Neuron (in vitro differentiated cells): ENCODE results near the gene GRAMD1C.

Source experiments
- H2AFZ ChIP-seq: one replicate; pipeline ENCODE4 v1.6.1; 2013; ENCODE audit warnings: low read depth, mild to moderate bottlenecking, inconsistent platforms, low read length, moderate library complexity
- H3K27me3 ChIP-seq: one replicate; pipeline ENCODE4 v1.6.1; 2013; ENCODE audit warnings: low read length; ENCODE audit not compliant: insufficient read depth
- H3K36me3 ChIP-seq: one replicate; pipeline ENCODE4 v1.6.1; 2013; ENCODE audit warnings: low read length; ENCODE audit not compliant: insufficient read depth
- H3K4me1 ChIP-seq: one replicate; pipeline ENCODE4 v1.6.1; 2013; ENCODE audit warnings: low read length; ENCODE audit not compliant: insufficient read depth
- H3K4me3 ChIP-seq: 2 replicates; pipeline ENCODE4 v1.5.1; 2013; ENCODE audit warnings: mild to moderate bottlenecking, low read length, moderate library complexity
- H3K9me3 ChIP-seq: one replicate; pipeline ENCODE4 v1.6.1; 2013; ENCODE audit warnings: low read length

The GRAMD1C gene

DNA sequence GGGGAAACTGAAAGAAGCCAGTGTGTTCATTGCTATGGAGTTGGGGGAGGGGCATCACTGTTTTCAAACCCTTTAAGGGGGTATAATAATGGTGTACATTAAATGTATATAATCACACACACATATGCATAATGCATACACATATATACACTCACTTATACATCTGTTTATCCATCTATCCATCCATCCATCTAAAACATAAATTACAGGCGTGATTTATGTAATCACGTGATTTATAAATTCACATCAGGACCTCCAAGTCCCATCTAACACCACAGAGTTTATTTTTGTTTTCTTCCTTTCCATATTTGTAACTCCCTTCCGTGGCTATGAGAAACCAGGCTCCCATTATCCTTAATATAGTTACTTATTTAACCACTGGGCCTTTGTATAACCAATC, 39.8 kb downstream of the GRAMD1C start:
- H3K4me3 ChIP-seq, result no peak overlapping the region
- H3K27me3 ChIP-seq, result no peaks in the 10 kb centered on the region
- H3K4me1 ChIP-seq, result no peaks in the 10 kb centered on the region
- H3K36me3 ChIP-seq, result no peaks in the 10 kb centered on the region
- no peak overlapping the region for H2AFZ ChIP-seq
- H3K9me3 ChIP-seq, result no peaks in the 10 kb centered on the region

DNA sequence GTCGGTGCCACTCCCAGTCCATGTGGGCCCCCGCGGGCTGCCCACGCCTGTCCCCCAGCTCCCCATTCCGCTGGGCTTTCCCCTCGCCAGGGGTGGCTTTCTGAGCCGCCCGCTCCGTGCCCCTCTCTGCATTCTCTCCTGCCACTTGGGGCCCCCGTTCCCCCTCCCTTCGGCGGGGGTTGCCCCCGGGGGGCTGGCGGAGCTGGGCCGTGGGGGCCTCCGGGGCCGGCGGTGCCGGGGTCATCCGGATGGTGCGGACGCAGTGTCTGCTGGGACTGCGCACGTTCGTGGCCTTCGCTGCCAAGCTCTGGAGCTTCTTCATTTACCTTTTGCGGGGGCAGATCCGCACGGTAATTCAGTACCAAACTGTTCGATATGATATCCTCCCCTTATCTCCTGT, 46.5 kb downstream of the GRAMD1C start:
- Histone ChIP-seq H3K4me1 (no peaks in the 10 kb centered on the region), H3K9me3 (no peaks in the 10 kb centered on the region), H3K36me3 (no peaks in the 10 kb centered on the region), H2AFZ (no peak overlapping the region), H3K4me3 (no peak overlapping the region), H3K27me3 (no peaks in the 10 kb centered on the region)

DNA sequence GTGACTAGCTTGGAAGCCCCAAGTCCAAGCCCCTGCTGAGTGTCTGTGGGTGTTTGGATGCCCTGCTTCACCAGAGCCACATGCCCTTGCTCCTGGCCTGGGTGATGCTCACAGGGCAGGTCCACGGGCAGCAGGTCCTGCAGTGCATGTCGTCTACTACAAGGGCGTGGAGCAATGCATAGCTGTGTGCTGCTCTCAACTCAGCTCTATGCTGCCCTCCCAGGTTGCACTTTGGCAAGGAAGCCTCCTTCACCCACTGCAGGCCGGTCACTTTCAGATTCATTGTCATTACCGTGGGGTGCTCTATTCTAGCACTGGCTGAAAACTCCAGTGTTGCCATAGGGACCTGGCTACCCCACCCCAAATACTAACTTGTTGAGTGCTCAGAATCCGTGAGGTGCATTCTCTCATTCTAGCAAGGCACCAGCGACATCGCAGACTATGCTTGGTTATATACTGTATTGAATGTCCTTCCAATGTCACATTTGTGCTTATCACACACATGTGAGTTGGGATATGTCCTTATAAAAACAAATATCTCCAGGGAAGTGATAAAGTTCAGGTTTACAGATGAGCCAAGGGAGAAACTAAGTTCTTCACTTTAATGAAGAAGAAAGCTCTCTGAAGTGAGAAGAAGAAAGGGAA, 51.8 kb downstream of the GRAMD1C start:
- Histone ChIP-seq H2AFZ (no peak overlapping the region), H3K36me3 (no peaks in the 10 kb centered on the region), H3K9me3 (no peaks in the 10 kb centered on the region), H3K27me3 (no peaks in the 10 kb centered on the region), H3K4me1 (no peaks in the 10 kb centered on the region), H3K4me3 (no peak overlapping the region)

DNA sequence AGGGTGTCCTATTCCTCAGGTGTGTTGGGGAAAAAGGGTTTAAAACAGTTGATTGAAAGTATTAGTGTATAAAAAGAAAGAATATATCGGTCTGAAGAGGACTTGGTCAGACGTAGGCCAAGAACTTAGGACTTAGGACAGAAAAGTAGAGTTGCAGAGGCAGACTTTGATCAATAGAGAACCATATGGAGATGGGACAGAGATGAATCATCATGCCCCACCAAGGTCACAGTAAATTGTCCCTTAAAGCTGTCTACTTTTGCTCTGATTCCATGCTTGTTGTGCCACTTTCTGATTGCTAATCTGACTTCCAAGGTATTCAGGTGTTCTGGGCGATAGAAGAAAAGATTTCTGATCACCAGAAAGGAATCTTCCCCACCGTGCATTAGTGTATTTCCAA, 56.3 kb downstream of the GRAMD1C start:
- no peaks in the 10 kb centered on the region for H3K27me3 ChIP-seq
- H3K4me1 ChIP-seq, result no peaks in the 10 kb centered on the region
- no peak overlapping the region for H3K4me3 ChIP-seq
- H3K9me3 ChIP-seq, result no peaks in the 10 kb centered on the region
- no peaks in the 10 kb centered on the region for H3K36me3 ChIP-seq
- no peak overlapping the region for H2AFZ ChIP-seq

DNA sequence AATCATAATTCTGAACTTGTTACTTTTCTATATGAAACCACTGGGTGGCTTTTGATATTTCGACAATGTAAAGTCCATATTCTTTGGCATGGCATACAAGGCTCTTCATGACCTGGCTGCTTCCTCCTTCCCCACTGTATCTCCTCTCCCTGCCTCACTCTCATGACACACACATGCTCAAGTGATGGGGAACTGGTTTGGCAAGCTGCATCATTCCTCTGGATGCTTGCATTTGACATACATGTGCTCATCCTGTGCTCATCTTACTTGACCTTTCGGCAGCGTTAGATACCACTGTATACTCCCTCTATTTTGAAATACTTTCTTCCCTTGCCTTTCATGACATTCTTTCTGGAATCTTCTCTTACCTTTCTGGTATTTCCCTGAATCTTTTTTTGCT, 57.4 kb downstream of the GRAMD1C start:
- Histone ChIP-seq H3K36me3 (no peaks in the 10 kb centered on the region), H3K27me3 (no peaks in the 10 kb centered on the region), H3K9me3 (no peaks in the 10 kb centered on the region), H3K4me3 (no peak overlapping the region), H3K4me1 (no peaks in the 10 kb centered on the region), H2AFZ (no peak overlapping the region)

DNA sequence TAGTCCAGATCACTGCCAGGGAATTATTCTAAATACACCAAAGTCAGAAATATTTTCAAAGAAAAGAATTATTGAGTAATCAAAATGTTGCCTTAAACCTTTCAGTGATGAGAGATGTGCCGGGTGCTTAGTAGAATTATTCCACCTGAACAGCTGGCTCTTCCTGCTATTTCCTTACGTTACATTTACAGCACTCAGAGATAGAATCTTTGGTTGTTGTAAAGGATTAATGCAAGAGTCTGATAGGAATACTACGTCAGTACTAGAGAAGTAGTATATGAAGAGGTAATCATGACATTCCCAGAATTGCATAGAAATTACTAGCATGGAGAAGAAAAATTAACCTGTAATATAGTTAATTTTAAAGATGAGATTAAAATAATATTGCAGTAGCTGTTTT, 58.3 kb downstream of the GRAMD1C start:
- Histone ChIP-seq H3K9me3 (no peaks in the 10 kb centered on the region), H3K4me3 (no peak overlapping the region), H3K27me3 (no peaks in the 10 kb centered on the region), H3K36me3 (no peaks in the 10 kb centered on the region), H3K4me1 (no peaks in the 10 kb centered on the region), H2AFZ (no peak overlapping the region)

DNA sequence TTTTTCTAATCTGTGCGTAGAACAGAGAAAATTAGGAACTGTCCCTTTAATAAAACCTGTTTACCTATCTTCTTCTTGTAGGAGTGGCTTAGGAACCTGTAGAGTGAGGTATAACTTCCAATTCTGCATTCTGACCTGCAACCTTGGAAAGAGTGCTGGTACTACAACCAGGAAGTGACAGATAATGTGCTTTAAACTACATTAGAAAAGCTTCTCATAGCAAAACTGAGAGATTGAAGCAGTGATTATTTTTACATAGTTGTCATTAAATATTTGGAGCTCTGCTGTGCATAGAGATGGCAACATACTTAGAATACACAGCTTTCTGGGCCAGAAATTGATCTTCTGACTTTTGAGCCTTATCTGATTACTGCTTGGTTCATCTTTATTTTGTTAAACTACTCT, 58.8 kb downstream of the GRAMD1C start:
- H3K36me3 ChIP-seq, result no peaks in the 10 kb centered on the region
- no peaks in the 10 kb centered on the region for H3K4me1 ChIP-seq
- H3K9me3 ChIP-seq, result no peaks in the 10 kb centered on the region
- H2AFZ ChIP-seq, result no peak overlapping the region
- no peak overlapping the region for H3K4me3 ChIP-seq
- no peaks in the 10 kb centered on the region for H3K27me3 ChIP-seq

DNA sequence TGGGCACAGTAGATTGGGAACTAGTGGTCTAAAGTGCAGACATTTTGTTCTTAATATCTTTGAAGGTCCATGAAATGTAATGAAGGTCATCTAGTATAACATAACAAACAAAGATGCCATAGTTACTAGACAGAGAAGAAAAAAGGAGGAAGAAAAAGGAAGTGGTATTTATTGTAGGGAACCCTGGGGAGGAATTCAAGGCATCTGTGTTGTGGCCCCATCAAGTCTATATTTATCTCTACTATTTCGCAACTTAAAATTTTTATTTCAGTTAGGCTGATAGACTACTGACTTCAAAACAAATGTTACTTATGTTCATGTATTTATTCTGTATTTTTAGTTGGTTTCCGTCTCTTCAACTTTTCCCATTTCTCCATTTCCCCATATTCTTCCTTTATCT, 60.3 kb downstream of the GRAMD1C start:
- no peak overlapping the region for H2AFZ ChIP-seq
- no peaks in the 10 kb centered on the region for H3K36me3 ChIP-seq
- H3K27me3 ChIP-seq, result no peaks in the 10 kb centered on the region
- H3K4me1 ChIP-seq, result no peaks in the 10 kb centered on the region
- H3K9me3 ChIP-seq, result no peaks in the 10 kb centered on the region
- H3K4me3 ChIP-seq, result no peak overlapping the region

DNA sequence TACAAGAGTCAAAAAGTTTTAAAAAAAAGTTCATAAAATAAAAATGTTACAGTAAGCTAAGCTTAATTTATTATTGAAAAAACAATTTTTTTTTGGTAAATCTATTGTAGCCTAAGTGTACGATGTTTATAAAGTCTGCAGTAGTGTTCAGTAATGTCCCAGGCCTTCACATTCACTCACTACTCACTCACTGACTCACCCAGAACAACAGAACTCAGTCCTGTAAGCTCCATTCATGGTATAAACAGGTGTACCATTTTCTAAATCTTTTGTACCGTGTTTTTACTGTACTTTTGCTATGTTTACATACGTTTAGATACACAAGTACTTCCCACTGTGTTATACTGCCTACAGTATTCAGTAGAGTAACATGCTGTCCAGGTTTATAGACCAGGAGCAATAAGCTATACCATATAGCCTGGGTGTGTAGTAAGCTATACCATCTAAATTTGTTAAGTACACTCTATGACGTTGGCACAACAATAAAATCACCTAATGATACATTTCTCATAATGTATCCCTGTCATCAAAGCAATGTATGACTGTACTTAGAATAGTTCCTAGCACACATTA, 68.1 kb downstream of the GRAMD1C start:
- Histone ChIP-seq H3K4me1 (no peaks in the 10 kb centered on the region), H2AFZ (no peak overlapping the region), H3K9me3 (peaks cover 2% of the 10 kb centered on the region), H3K4me3 (no peak overlapping the region), H3K27me3 (no peaks in the 10 kb centered on the region), H3K36me3 (no peaks in the 10 kb centered on the region)

DNA sequence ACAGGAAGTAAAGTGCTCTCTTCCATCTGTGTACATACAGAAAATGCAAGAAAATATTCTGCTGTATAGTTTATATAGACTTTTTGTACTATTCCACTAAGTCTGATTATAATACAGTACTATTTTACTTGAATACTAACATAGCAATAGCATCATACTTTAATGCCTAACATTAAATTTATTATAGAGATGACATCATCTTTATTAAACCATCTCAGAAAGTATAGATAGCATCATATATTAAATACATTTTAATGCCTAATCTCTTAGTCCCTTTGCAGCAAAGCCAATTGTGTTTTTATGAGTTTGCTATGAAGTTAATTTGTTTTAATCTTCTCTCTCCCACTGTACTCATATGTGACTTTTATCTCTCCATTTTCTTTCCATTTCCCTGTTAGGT, 69.5 kb downstream of the GRAMD1C start:
- no peaks in the 10 kb centered on the region for H3K36me3 ChIP-seq
- H2AFZ ChIP-seq, result no peak overlapping the region
- no peaks in the 10 kb centered on the region for H3K27me3 ChIP-seq
- no peaks in the 10 kb centered on the region for H3K4me1 ChIP-seq
- no peak overlapping the region for H3K4me3 ChIP-seq
- peaks cover 2% of the 10 kb centered on the region for H3K9me3 ChIP-seq

DNA sequence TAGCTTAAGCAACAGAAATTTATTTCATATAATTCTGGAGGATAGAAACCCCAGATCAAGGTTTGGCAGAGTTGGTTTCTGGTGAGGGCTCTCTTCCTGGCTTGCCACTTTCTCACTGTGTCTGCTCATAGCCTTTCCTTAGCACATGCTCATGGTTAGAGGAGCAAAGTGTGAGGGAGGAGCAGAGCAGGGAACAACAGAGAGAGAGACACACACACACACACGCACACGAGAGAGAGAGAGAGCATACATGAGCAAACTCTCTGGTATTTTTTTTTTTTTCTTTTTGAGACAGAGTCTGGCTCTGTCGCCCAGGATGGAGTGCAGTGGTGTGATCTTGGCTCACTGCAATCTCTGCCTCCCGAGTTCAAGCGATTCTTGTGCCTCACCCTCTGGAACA, 72.4 kb downstream of the GRAMD1C start:
- no peak overlapping the region for H3K4me3 ChIP-seq
- H3K36me3 ChIP-seq, result no peaks in the 10 kb centered on the region
- H2AFZ ChIP-seq, result no peak overlapping the region
- H3K27me3 ChIP-seq, result no peaks in the 10 kb centered on the region
- H3K9me3 ChIP-seq, result no peaks in the 10 kb centered on the region
- no peaks in the 10 kb centered on the region for H3K4me1 ChIP-seq

DNA sequence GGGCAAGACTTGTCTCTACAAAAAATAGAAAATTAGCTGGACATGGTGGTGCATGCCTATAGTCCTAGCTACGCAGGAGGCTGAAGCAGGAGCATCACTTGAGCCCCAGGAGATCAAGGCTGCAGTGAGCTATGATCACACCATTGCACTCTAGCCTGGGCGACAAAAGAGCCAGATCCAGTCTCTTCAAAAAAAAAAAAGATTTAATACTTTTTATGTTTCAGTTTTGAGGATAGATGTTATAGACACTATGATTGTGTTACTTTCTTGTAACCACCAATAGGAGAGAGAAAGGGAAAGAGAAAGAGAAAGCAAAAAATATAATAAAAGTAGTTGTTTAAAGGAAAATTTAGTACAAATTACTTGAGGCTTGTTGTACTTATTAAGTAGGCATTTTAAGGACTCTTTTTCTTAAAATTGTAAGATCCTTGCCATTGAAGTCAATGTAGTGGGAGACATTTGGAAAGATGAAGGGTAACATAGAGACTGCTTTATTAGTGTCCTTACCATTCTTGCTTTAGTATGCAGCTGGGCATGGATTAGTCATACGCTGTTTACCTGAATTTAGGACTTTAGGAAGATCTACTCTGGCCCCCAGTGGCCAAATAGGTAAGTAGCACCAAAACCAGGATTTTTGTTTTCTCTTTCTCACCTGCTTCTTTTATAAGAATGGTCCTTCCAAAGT, 74.1 kb downstream of the GRAMD1C start:
- H2AFZ ChIP-seq, result no peak overlapping the region
- H3K4me3 ChIP-seq, result no peak overlapping the region
- no peaks in the 10 kb centered on the region for H3K27me3 ChIP-seq
- H3K4me1 ChIP-seq, result no peaks in the 10 kb centered on the region
- no peaks in the 10 kb centered on the region for H3K9me3 ChIP-seq
- no peaks in the 10 kb centered on the region for H3K36me3 ChIP-seq

DNA sequence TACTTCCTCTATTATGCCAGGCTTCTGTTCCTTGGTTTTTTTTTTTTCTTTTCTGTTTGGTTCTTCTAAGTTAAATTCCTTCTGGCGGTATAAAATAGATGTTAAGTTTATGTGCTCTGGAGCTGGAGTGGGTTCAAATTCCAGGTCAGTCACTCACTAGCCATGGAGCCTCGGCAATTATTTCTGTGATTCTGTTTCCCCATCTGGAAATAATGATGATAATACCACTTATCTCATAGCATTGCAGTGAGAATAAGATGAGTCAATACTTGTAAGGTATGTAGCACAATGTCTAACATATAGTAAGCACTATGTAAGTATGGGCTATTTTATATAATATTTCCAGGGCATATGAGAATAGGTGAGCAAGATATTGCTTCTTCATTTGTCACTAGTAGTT, 76.1 kb downstream of the GRAMD1C start:
- Histone ChIP-seq H3K9me3 (no peaks in the 10 kb centered on the region), H3K4me3 (no peak overlapping the region), H3K4me1 (no peaks in the 10 kb centered on the region), H3K27me3 (no peaks in the 10 kb centered on the region), H3K36me3 (no peaks in the 10 kb centered on the region), H2AFZ (no peak overlapping the region)

DNA sequence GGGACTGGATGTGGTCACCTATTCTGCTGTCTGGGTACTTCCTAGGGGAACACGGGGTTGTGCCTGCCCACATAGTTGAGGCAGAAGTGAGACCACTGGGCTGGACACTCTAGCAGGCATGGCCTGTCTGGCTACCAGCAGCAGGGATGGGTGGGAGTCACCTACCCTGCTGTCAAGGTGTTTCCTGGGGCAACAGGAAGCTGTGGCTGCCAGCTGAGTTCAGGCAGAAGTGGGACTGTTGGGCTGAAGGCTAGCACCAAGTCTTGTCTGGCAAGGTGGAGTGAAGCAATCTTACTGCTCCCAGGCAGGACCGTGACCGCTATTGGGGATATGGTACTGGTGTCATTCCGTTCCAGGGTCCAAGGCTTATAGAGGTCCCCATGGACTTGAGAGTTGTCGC, 89.0 kb downstream of the GRAMD1C start:
- no peak overlapping the region for H2AFZ ChIP-seq

More for the DNA sequence above, 89.0 kb downstream of the GRAMD1C start:
- no peaks in the 10 kb centered on the region for H3K27me3 ChIP-seq
- H3K4me1 ChIP-seq, result no peaks in the 10 kb centered on the region
- no peaks in the 10 kb centered on the region for H3K9me3 ChIP-seq
- H3K36me3 ChIP-seq, result no peaks in the 10 kb centered on the region
- no peak overlapping the region for H3K4me3 ChIP-seq
